DOHH2 (cell line): ENCODE results near the gene ADGRA1.

Experiments used
- H3F3A ChIP-seq: fragments of 200-600 bp; sonication (generic), shearing (Covaris generic); 2 replicates; pipeline ENCODE4 v1.6.0; 2016; ENCODE audit warnings: antibody characterized with exemption, mild to moderate bottlenecking; ENCODE audit not compliant: control insufficient read depth, insufficient read depth
- H3K27ac ChIP-seq: fragments of 200-600 bp; sonication (generic); 2 replicates; pipeline ENCODE4 v1.5.1; 2014; ENCODE audit warnings: low read depth, mild to moderate bottlenecking, low read length, moderate library complexity
- H3K27me3 ChIP-seq: fragments of 200-600 bp; sonication (generic); 2 replicates; pipeline ENCODE4 v1.6.1; 2014; ENCODE audit warnings: mild to moderate bottlenecking, low read length, mixed read lengths; ENCODE audit not compliant: control insufficient read depth
- H3K36me3 ChIP-seq: fragments of 200-600 bp; sonication (generic); 2 replicates; pipeline ENCODE4 v1.6.1; 2014; ENCODE audit warnings: mild to moderate bottlenecking, low read length, moderate library complexity, mixed read lengths; ENCODE audit not compliant: control insufficient read depth
- H3K4me1 ChIP-seq: fragments of 200-600 bp; sonication (generic); 2 replicates; pipeline ENCODE4 v1.6.1; 2014; ENCODE audit warnings: mild to moderate bottlenecking, low read length, mixed read lengths; ENCODE audit not compliant: control insufficient read depth
- H3K4me2 ChIP-seq: fragments of 200-600 bp; sonication (generic); 2 replicates; pipeline ENCODE4 v1.6.0; 2014; ENCODE audit warnings: mild to moderate bottlenecking, low read length, moderate library complexity
- H3K4me3 ChIP-seq: fragments of 200-600 bp; sonication (generic); 2 replicates; pipeline ENCODE4 v1.5.1; 2014; ENCODE audit warnings: mild to moderate bottlenecking, low read length, mixed read lengths
- H3K79me2 ChIP-seq: fragments of 200-600 bp; sonication (generic); 2 replicates; pipeline ENCODE4 v1.6.1; 2014; ENCODE audit warnings: mild to moderate bottlenecking, low read length, mixed read lengths; ENCODE audit not compliant: control insufficient read depth
- H3K9me2 ChIP-seq: fragments of 200-600 bp; sonication (generic); replicated peaks from 2 replicates; pipeline ENCODE4 v1.6.1; 2014; ENCODE audit warnings: mild to moderate bottlenecking, low read length, mixed read lengths; ENCODE audit not compliant: control insufficient read depth
- H3K9me3 ChIP-seq: fragments of 200-600 bp; sonication (generic); 2 replicates; pipeline ENCODE4 v1.6.1; 2014; ENCODE audit warnings: antibody characterized with exemption, low read length, mixed read lengths; ENCODE audit not compliant: control insufficient read depth, insufficient read depth
- H4K20me1 ChIP-seq: fragments of 200-600 bp; sonication (generic); 2 replicates; pipeline ENCODE4 v1.6.0; 2014; ENCODE audit warnings: low read depth, mild to moderate bottlenecking, antibody characterized with exemption, low read length, moderate library complexity; ENCODE audit not compliant: control insufficient read depth, insufficient read depth
- CTCF ChIP-seq: fragments of 200-600 bp; sonication (generic); IDR thresholded peaks from one replicate; pipeline ENCODE4 v1.5.1; 2014; ENCODE audit warnings: antibody characterized with exemption, mild to moderate bottlenecking, low read depth, low read length; ENCODE audit not compliant: poor library complexity, severe bottlenecking
- EZH2phosphoT487 ChIP-seq: fragments of 200-600 bp; sonication (generic); IDR thresholded peaks from 2 replicates; pipeline ENCODE4 v1.6.1; 2017; ENCODE audit warnings: borderline replicate concordance, mild to moderate bottlenecking, antibody characterized with exemption, low read length, moderate library complexity, mixed read lengths

The ADGRA1 gene

GRCh38 chr10:133061296-133062038 is 26.3 kb upstream of the ADGRA1 start:
- no peaks in the 10 kb centered on the region for H4K20me1 ChIP-seq
- no peak overlapping the region for H3K4me3 ChIP-seq
- no peak overlapping the region for H3K4me2 ChIP-seq
- no peak overlapping the region for H3K27ac ChIP-seq
- H3K36me3 ChIP-seq, result no peaks in the 10 kb centered on the region
- H3K9me3 ChIP-seq, result peaks cover 26% of the 10 kb centered on the region; the same call in 1 of the 2 replicates
- no peaks in the 10 kb centered on the region for H3K27me3 ChIP-seq
- H3K4me1 ChIP-seq, result no peaks in the 10 kb centered on the region
- TF ChIP-seq EZH2phosphoT487, result no peak
- TF ChIP-seq CTCF, result no peak
- H3K9me2 ChIP-seq, result no peaks in the 10 kb centered on the region
- no peaks in the 10 kb centered on the region for H3F3A ChIP-seq
- no peaks in the 10 kb centered on the region for H3K79me2 ChIP-seq

- TF ChIP-seq CTCF (no peak), EZH2phosphoT487 (no peak)
- Histone ChIP-seq H3F3A (no peaks in the 10 kb centered on the region), H3K4me1 (no peaks in the 10 kb centered on the region), H3K27me3 (no peaks in the 10 kb centered on the region), H3K4me3 (no peak overlapping the region), H3K79me2 (no peaks in the 10 kb centered on the region), H4K20me1 (no peaks in the 10 kb centered on the region), H3K9me2 (no peaks in the 10 kb centered on the region), H3K36me3 (no peaks in the 10 kb centered on the region), H3K9me3 (peaks cover 26% of the 10 kb centered on the region; the same call in 1 of the 2 replicates), H3K27ac (no peak overlapping the region), H3K4me2 (no peak overlapping the region)
These were observed 25.6 kb upstream of the ADGRA1 start for GRCh38 chr10:133062085-133062484.

DNA sequence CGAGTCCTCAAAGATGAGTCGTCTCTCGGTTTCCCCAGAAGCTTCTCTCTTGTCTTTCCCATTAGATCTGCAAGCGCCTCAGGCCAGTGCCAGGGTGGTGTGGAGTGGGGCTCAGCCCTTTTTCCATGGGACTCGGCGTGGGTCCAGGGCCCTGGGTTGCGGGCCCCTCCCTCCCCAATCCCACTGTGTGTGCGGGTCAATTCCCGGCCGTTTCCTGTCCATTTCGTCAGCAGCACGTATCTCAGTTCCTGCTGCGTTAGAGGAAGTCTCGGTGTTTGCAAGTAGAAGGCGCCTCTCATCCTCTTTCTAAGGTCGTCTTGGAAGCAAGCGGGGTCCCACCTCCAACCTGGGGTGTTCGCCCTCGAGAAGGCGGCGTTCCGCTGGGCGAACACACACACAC is 25.1 kb upstream of the ADGRA1 start:
- no peak overlapping the region for H3K4me2 ChIP-seq
- no peaks in the 10 kb centered on the region for H3K9me2 ChIP-seq
- no peak overlapping the region for H3K27ac ChIP-seq
- no peak overlapping the region for H3K4me3 ChIP-seq
- no peaks in the 10 kb centered on the region for H3K4me1 ChIP-seq
- no peaks in the 10 kb centered on the region for H3K79me2 ChIP-seq
- no peaks in the 10 kb centered on the region for H3K27me3 ChIP-seq
- TF ChIP-seq CTCF, result no peak
- TF ChIP-seq EZH2phosphoT487, result no peak
- H3K9me3 ChIP-seq, result peaks cover 26% of the 10 kb centered on the region; the same call in 1 of the 2 replicates
- H3K36me3 ChIP-seq, result no peaks in the 10 kb centered on the region
- no peaks in the 10 kb centered on the region for H3F3A ChIP-seq
- no peaks in the 10 kb centered on the region for H4K20me1 ChIP-seq
